Nephron progenitor cell (in vitro differentiated cells): ENCODE data around the gene MTF2.

Experiments used
- DNase-seq: peaks from one replicate; pipeline ENCODE4 v3.0.0; 2021
- H3K27ac Mint-ChIP-seq: 2 replicates; pipeline ENCODE4 v1.8.0; 2021; ENCODE audit warnings: mild to moderate bottlenecking, moderate library complexity, mixed read lengths
- H3K27me3 Mint-ChIP-seq: 2 replicates; pipeline ENCODE4 v1.8.0; 2021; ENCODE audit warnings: mild to moderate bottlenecking, low read depth, mixed read lengths; ENCODE audit not compliant: poor library complexity
- H3K36me3 Mint-ChIP-seq: 2 replicates; pipeline ENCODE4 v1.8.0; 2021; ENCODE audit warnings: low read depth, mixed read lengths
- H3K4me1 Mint-ChIP-seq: 2 replicates; pipeline ENCODE4 v1.8.0; 2021; ENCODE audit warnings: mixed read lengths
- H3K4me3 Mint-ChIP-seq: 2 replicates; pipeline ENCODE4 v1.8.0; 2021; ENCODE audit warnings: mild to moderate bottlenecking, moderate library complexity, mixed read lengths
- H3K9me3 Mint-ChIP-seq: 2 replicates; pipeline ENCODE4 v1.8.0; 2021; ENCODE audit warnings: mild to moderate bottlenecking, moderate library complexity, mixed read lengths
- CTCF ChIP-seq: fragments of 200-600 bp; sonication (generic); IDR thresholded peaks from 2 replicates; pipeline ENCODE4 v1.5.0; 2021; ENCODE audit warnings: antibody characterized with exemption

Gene MTF2

GRCh38 chr1:93120614-93121013 lies 41.5 kb downstream of the MTF2 start:
- Mint-ChIP-seq H3K4me1 (no peaks in the 10 kb centered on the region), H3K4me3 (no peak overlapping the region), H3K9me3 (no peaks in the 10 kb centered on the region)

GRCh38 chr1:93123201-93123783 lies 44.2 kb downstream of the MTF2 start:
- H3K4me3 Mint-ChIP-seq: no peak overlapping the region
- no peaks in the 10 kb centered on the region for H3K27me3 Mint-ChIP-seq
- no peak overlapping the region for H3K27ac Mint-ChIP-seq
- peaks cover 52% of the 10 kb centered on the region for H3K36me3 Mint-ChIP-seq
- TF ChIP-seq CTCF: no peak
- no peak for DNase-seq
- no peaks in the 10 kb centered on the region for H3K4me1 Mint-ChIP-seq
- no peaks in the 10 kb centered on the region for H3K9me3 Mint-ChIP-seq

More at GRCh38 chr1:93120614-93121013, 41.5 kb downstream of the MTF2 start:
- no peak for DNase-seq
- Mint-ChIP-seq H3K27ac (peak overlapping the region; percentile 62), H3K36me3 (peaks cover 68% of the 10 kb centered on the region), H3K27me3 (no peaks in the 10 kb centered on the region)
- no peak for TF ChIP-seq CTCF

- no peaks in the 10 kb centered on the region for H3K9me3 Mint-ChIP-seq
- H3K27me3 Mint-ChIP-seq: no peaks in the 10 kb centered on the region
- no peaks in the 10 kb centered on the region for H3K4me1 Mint-ChIP-seq
- no peak for TF ChIP-seq CTCF
- H3K4me3 Mint-ChIP-seq: no peak overlapping the region
- peaks cover 37% of the 10 kb centered on the region for H3K36me3 Mint-ChIP-seq
- H3K27ac Mint-ChIP-seq: no peak overlapping the region
- DNase-seq: no peak
Observed at GRCh38 chr1:93124556-93125355, 45.7 kb downstream of the MTF2 start.

- Mint-ChIP-seq H3K27me3 (no peaks in the 10 kb centered on the region), H3K27ac (no peak overlapping the region), H3K36me3 (peaks cover 20% of the 10 kb centered on the region), H3K4me1 (no peaks in the 10 kb centered on the region), H3K9me3 (no peaks in the 10 kb centered on the region), H3K4me3 (no peak overlapping the region)
- TF ChIP-seq CTCF: no peak
- DNase-seq: no peak
Observed at GRCh38 chr1:93129507-93130099, 50.5 kb downstream of the MTF2 start.

- H3K9me3 Mint-ChIP-seq: no peaks in the 10 kb centered on the region
- no peaks in the 10 kb centered on the region for H3K27me3 Mint-ChIP-seq
- H3K36me3 Mint-ChIP-seq: peaks cover 31% of the 10 kb centered on the region
- no peaks in the 10 kb centered on the region for H3K4me1 Mint-ChIP-seq
- no peak overlapping the region for H3K27ac Mint-ChIP-seq
- no peak for DNase-seq
- no peak overlapping the region for H3K4me3 Mint-ChIP-seq
- no peak for TF ChIP-seq CTCF
Observed at GRCh38 chr1:93132638-93133037, 53.6 kb downstream of the MTF2 start.
